ENCODE measurements around the gene ADAM12.

GRCh38 chr10:126170776-126171175 lies 217.5 kb downstream of the ADAM12 start:
- no peak for TF ChIP-seq EZH2 (IDR thresholded peaks at IDR 0.05; ENCODE audit: borderline replicate concordance, low read depth, low read length, severe bottlenecking)
- no peak for TF ChIP-seq CTCF (IDR thresholded peaks at IDR 0.05; ENCODE audit: borderline replicate concordance, extremely low read depth, low read length, poor library complexity, severe bottlenecking)
